ENCODE results near the gene WDR82. TPM values are rescaled to one million over a fixed set of nuclear protein-coding genes. Genes with fewer than 3 reads are reported as not detected.
A peak's percentile ranks its signal among the peaks of the same experiment; 100 is the strongest.

WDR82 gene
- polyA plus RNA-seq, 1 donor from 2014 or later = 55.0 TPM

- Mint-ChIP-seq H3K9me3 (no peaks in the 10 kb centered on the region), H3K36me3 (peaks cover 2% of the 10 kb centered on the region), H3K4me3 (peak overlapping the region in 3 of 4 donors; percentile 20 to 88 (median 28)), H3K27me3 (no peaks in the 10 kb centered on the region), H3K4me1 (peaks cover 25 to 40% (median 35%) of the 10 kb centered on the region in 3 donors), H3K27ac (peak overlapping the region in 2 of 3 donors; percentile 94 to 98)
Measured at GRCh38 chr3:52314489-52314888, 36.0 kb upstream of the WDR82 start.

- Mint-ChIP-seq H3K27me3 (no peaks in the 10 kb centered on the region), H3K36me3 (peaks cover 2% of the 10 kb centered on the region), H3K4me1 (peaks cover 25 to 42% (median 35%) of the 10 kb centered on the region in 3 donors), H3K4me3 (peak overlapping the region in 3 of 4 donors; percentile 51 to 88 (median 72)), H3K27ac (peak overlapping the region; percentile 87 to 98 (median 94)), H3K9me3 (no peaks in the 10 kb centered on the region)
Measured at GRCh38 chr3:52313774-52314188, 35.3 kb upstream of the WDR82 start.

- H3K4me3 Mint-ChIP-seq = peak overlapping the region in 3 of 4 donors; percentile 51 to 88 (median 72)
- no peaks in the 10 kb centered on the region for H3K9me3 Mint-ChIP-seq
- H3K4me1 Mint-ChIP-seq = peaks cover 25 to 41% (median 35%) of the 10 kb centered on the region in 3 donors
- peaks cover 4% of the 10 kb centered on the region for H3K36me3 Mint-ChIP-seq
- H3K27me3 Mint-ChIP-seq = no peaks in the 10 kb centered on the region
- peak overlapping the region; percentile 87 to 98 (median 94) for H3K27ac Mint-ChIP-seq
Measured at GRCh38 chr3:52313188-52313773, 34.8 kb upstream of the WDR82 start.

GRCh38 chr3:52311576-52312119 is 33.2 kb upstream of the WDR82 start:
- no peaks in the 10 kb centered on the region for H3K27me3 Mint-ChIP-seq
- H3K4me1 Mint-ChIP-seq = peaks cover 20 to 33% (median 27%) of the 10 kb centered on the region in 3 donors
- no peaks in the 10 kb centered on the region for H3K9me3 Mint-ChIP-seq
- H3K27ac Mint-ChIP-seq = peak overlapping the region in 1 of 3 donors; percentile 35
- peaks cover 4% of the 10 kb centered on the region for H3K36me3 Mint-ChIP-seq
- peak overlapping the region in 1 of 4 donors; percentile 58 for H3K4me3 Mint-ChIP-seq

GRCh38 chr3:52310861-52311575 is 32.6 kb upstream of the WDR82 start:
- Mint-ChIP-seq H3K27ac (peak overlapping the region; percentile 25 to 85 (median 82)), H3K4me3 (peak overlapping the region in 3 of 4 donors; percentile 43 to 58 (median 50)), H3K27me3 (no peaks in the 10 kb centered on the region), H3K36me3 (peaks cover 4% of the 10 kb centered on the region), H3K9me3 (no peaks in the 10 kb centered on the region), H3K4me1 (peaks cover 20 to 33% (median 30%) of the 10 kb centered on the region in 3 donors)

GRCh38 chr3:52308308-52308707 is 29.9 kb upstream of the WDR82 start:
- Mint-ChIP-seq H3K27ac (peak overlapping the region in 1 of 3 donors; percentile 93), H3K4me3 (no peak overlapping the region), H3K9me3 (no peaks in the 10 kb centered on the region), H3K36me3 (peaks cover 6% of the 10 kb centered on the region), H3K4me1 (peaks cover 12 to 22% (median 21%) of the 10 kb centered on the region in 3 donors), H3K27me3 (no peaks in the 10 kb centered on the region)

GRCh38 chr3:52306978-52307377 is 28.5 kb upstream of the WDR82 start:
- no peak overlapping the region for H3K27ac Mint-ChIP-seq
- H3K36me3 Mint-ChIP-seq = peaks cover 6% of the 10 kb centered on the region
- H3K9me3 Mint-ChIP-seq = no peaks in the 10 kb centered on the region
- H3K4me3 Mint-ChIP-seq = no peak overlapping the region
- no peaks in the 10 kb centered on the region for H3K27me3 Mint-ChIP-seq
- peaks cover 9 to 17% (median 16%) of the 10 kb centered on the region in 3 donors for H3K4me1 Mint-ChIP-seq

GRCh38 chr3:52305926-52306325 is 27.5 kb upstream of the WDR82 start:
- H3K9me3 Mint-ChIP-seq = no peaks in the 10 kb centered on the region
- H3K4me1 Mint-ChIP-seq = peaks cover 4 to 13% (median 13%) of the 10 kb centered on the region in 3 donors
- H3K4me3 Mint-ChIP-seq = no peak overlapping the region
- peaks cover 6% of the 10 kb centered on the region for H3K36me3 Mint-ChIP-seq
- no peaks in the 10 kb centered on the region for H3K27me3 Mint-ChIP-seq
- peak overlapping the region in 2 of 3 donors; percentile 30 to 46 for H3K27ac Mint-ChIP-seq

GRCh38 chr3:52303811-52304210 is 25.4 kb upstream of the WDR82 start:
- Mint-ChIP-seq H3K4me3 (no peak overlapping the region), H3K36me3 (peaks cover 4% of the 10 kb centered on the region), H3K27me3 (no peaks in the 10 kb centered on the region), H3K9me3 (no peaks in the 10 kb centered on the region), H3K27ac (no peak overlapping the region), H3K4me1 (peaks cover 0 to 4% (median 0%) of the 10 kb centered on the region in 3 donors)

GRCh38 chr3:52302426-52303145 is 24.1 kb upstream of the WDR82 start:
- Mint-ChIP-seq H3K4me1 (peaks cover 0 to 4% (median 0%) of the 10 kb centered on the region in 3 donors), H3K4me3 (no peak overlapping the region), H3K36me3 (peaks cover 2% of the 10 kb centered on the region), H3K27ac (peak overlapping the region in 1 of 3 donors; percentile 74), H3K9me3 (no peaks in the 10 kb centered on the region), H3K27me3 (no peaks in the 10 kb centered on the region)

- Mint-ChIP-seq H3K9me3 (no peaks in the 10 kb centered on the region), H3K4me3 (no peak overlapping the region), H3K27me3 (no peaks in the 10 kb centered on the region), H3K4me1 (peaks cover 0 to 6% (median 0%) of the 10 kb centered on the region in 3 donors), H3K27ac (no peak overlapping the region), H3K36me3 (peaks cover 3% of the 10 kb centered on the region)
Measured at GRCh38 chr3:52299879-52300611, 21.6 kb upstream of the WDR82 start.

- Mint-ChIP-seq H3K27ac (no peak overlapping the region), H3K9me3 (no peaks in the 10 kb centered on the region), H3K4me1 (peaks cover 0 to 6% (median 0%) of the 10 kb centered on the region in 3 donors), H3K4me3 (no peak overlapping the region), H3K27me3 (no peaks in the 10 kb centered on the region), H3K36me3 (peaks cover 3% of the 10 kb centered on the region)
Measured at GRCh38 chr3:52299247-52299878, 20.9 kb upstream of the WDR82 start.

GRCh38 chr3:52298149-52299098 is 20.0 kb upstream of the WDR82 start:
- Mint-ChIP-seq H3K36me3 (peaks cover 3% of the 10 kb centered on the region), H3K4me1 (peaks cover 0 to 6% (median 0%) of the 10 kb centered on the region in 3 donors), H3K4me3 (no peak overlapping the region), H3K27ac (no peak overlapping the region), H3K9me3 (no peaks in the 10 kb centered on the region), H3K27me3 (no peaks in the 10 kb centered on the region)

All from IgD-negative memory B cell (primary cell).